ENCODE data around the gene UBE2R2.

- TF ChIP-seq, protein P1, sequence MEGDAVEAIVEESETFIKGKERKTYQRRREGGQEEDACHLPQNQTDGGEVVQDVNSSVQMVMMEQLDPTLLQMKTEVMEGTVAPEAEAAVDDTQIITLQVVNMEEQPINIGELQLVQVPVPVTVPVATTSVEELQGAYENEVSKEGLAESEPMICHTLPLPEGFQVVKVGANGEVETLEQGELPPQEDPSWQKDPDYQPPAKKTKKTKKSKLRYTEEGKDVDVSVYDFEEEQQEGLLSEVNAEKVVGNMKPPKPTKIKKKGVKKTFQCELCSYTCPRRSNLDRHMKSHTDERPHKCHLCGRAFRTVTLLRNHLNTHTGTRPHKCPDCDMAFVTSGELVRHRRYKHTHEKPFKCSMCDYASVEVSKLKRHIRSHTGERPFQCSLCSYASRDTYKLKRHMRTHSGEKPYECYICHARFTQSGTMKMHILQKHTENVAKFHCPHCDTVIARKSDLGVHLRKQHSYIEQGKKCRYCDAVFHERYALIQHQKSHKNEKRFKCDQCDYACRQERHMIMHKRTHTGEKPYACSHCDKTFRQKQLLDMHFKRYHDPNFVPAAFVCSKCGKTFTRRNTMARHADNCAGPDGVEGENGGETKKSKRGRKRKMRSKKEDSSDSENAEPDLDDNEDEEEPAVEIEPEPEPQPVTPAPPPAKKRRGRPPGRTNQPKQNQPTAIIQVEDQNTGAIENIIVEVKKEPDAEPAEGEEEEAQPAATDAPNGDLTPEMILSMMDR (conservative IDR thresholded peaks at IDR 0.05): peak; percentile 81
- TF ChIP-seq ZFX (IDR thresholded peaks at IDR 0.05): no peak
These were observed 108.2 kb downstream of the UBE2R2 start for GRCh38 chr9:33924978-33925797.

Measured in C4-2B (cell line).